Measurements from ENCODE around the gene LHFPL6. TPM values are rescaled to one million over a fixed set of nuclear protein-coding genes. Genes with fewer than 3 reads are reported as not detected.
A peak's percentile ranks its signal among the peaks of the same experiment; 100 is the strongest.

The LHFPL6 gene
- total RNA-seq, 1 experiment from 2014 or later: 8.9 TPM

- no peaks in the 10 kb centered on the region for H3K27me3 Mint-ChIP-seq (ENCODE audit: insufficient read depth, unreplicated experiment)
- ChIA-PET POLR2A (no interaction called here), CTCF (interaction anchor here (1.8 kb wide), 1 partner anchor 204 kb away, joined by 7 read pairs; no protein-coding TSS in a partner anchor)
- no peak for TF ChIP-seq CTCF (IDR thresholded peaks at IDR 0.05; ENCODE audit: unreplicated experiment)
- H3K9me3 Mint-ChIP-seq (ENCODE audit: unreplicated experiment): no peaks in the 10 kb centered on the region
- no TSS peak for BruUV-seq (replicated peaks)
- intact Hi-C loops (cut with micrococcal nuclease): loop anchor here (10.0 kb wide), 1 partner anchor 133 kb away; no protein-coding TSS in a partner anchor
- DNase-seq (ENCODE audit: unreplicated experiment): no peak
- no peak overlapping the region for H3K4me3 Mint-ChIP-seq (ENCODE audit: unreplicated experiment)
- H3K27ac Mint-ChIP-seq (ENCODE audit: low read depth, unreplicated experiment): no peak overlapping the region
- peaks cover 6% of the 10 kb centered on the region for H3K4me1 Mint-ChIP-seq (ENCODE audit: insufficient read depth, unreplicated experiment)
- H3K36me3 Mint-ChIP-seq (ENCODE audit: insufficient read depth, unreplicated experiment): no peaks in the 10 kb centered on the region
Measured at GRCh38 chr13:39407786-39408185, 195.2 kb downstream of the LHFPL6 start.

- no peak overlapping the region for H3K27ac Mint-ChIP-seq (ENCODE audit: low read depth, unreplicated experiment)
- H3K4me1 Mint-ChIP-seq (ENCODE audit: insufficient read depth, unreplicated experiment): peaks cover 6% of the 10 kb centered on the region
- POLR2A ChIA-PET: no interaction called here
- no peaks in the 10 kb centered on the region for H3K36me3 Mint-ChIP-seq (ENCODE audit: insufficient read depth, unreplicated experiment)
- BruUV-seq (replicated peaks): no TSS peak
- H3K4me3 Mint-ChIP-seq (ENCODE audit: unreplicated experiment): no peak overlapping the region
- CTCF ChIA-PET: interaction anchor here (0.6 to 0.7 kb wide), 2 partner anchors 262 to 990 kb away, joined by 3 read pairs; no protein-coding TSS in a partner anchor
- no peaks in the 10 kb centered on the region for H3K27me3 Mint-ChIP-seq (ENCODE audit: insufficient read depth, unreplicated experiment)
- intact Hi-C loops (cut with micrococcal nuclease): loop anchor here (10.0 kb wide), 1 partner anchor 132 kb away; no protein-coding TSS in a partner anchor
- DNase-seq (ENCODE audit: unreplicated experiment): no peak
- TF ChIP-seq CTCF (IDR thresholded peaks at IDR 0.05; ENCODE audit: unreplicated experiment): no peak
- H3K9me3 Mint-ChIP-seq (ENCODE audit: unreplicated experiment): no peaks in the 10 kb centered on the region
Measured at GRCh38 chr13:39407138-39407537, 195.9 kb downstream of the LHFPL6 start.

- Mint-ChIP-seq H3K9me3 (ENCODE audit: unreplicated experiment) (no peaks in the 10 kb centered on the region), H3K27ac (ENCODE audit: low read depth, unreplicated experiment) (no peak overlapping the region), H3K4me1 (ENCODE audit: insufficient read depth, unreplicated experiment) (peaks cover 6% of the 10 kb centered on the region), H3K4me3 (ENCODE audit: unreplicated experiment) (no peak overlapping the region), H3K36me3 (ENCODE audit: insufficient read depth, unreplicated experiment) (no peaks in the 10 kb centered on the region), H3K27me3 (ENCODE audit: insufficient read depth, unreplicated experiment) (no peaks in the 10 kb centered on the region)
- POLR2A ChIA-PET: no interaction called here
- BruUV-seq (replicated peaks): no TSS peak
- intact Hi-C loops (cut with micrococcal nuclease): loop anchor here (10.0 kb wide), 1 partner anchor 132 kb away; no protein-coding TSS in a partner anchor
- DNase-seq (ENCODE audit: unreplicated experiment): peak; percentile 25
- CTCF ChIA-PET: interaction anchor here (0.6 to 0.7 kb wide), 2 partner anchors 261 to 991 kb away, joined by 3 read pairs; no protein-coding TSS in a partner anchor
- TF ChIP-seq CTCF (IDR thresholded peaks at IDR 0.05; ENCODE audit: unreplicated experiment): no peak
Measured at GRCh38 chr13:39406688-39407087, 196.3 kb downstream of the LHFPL6 start.

- no peaks in the 10 kb centered on the region for H3K27me3 Mint-ChIP-seq (ENCODE audit: insufficient read depth, unreplicated experiment)
- intact Hi-C loops (cut with micrococcal nuclease): loop anchor here (10.0 kb wide), 1 partner anchor 131 kb away; no protein-coding TSS in a partner anchor
- peaks cover 6% of the 10 kb centered on the region for H3K4me1 Mint-ChIP-seq (ENCODE audit: insufficient read depth, unreplicated experiment)
- no peaks in the 10 kb centered on the region for H3K36me3 Mint-ChIP-seq (ENCODE audit: insufficient read depth, unreplicated experiment)
- no TSS peak for BruUV-seq (replicated peaks)
- ChIA-PET CTCF (interaction anchor here (0.7 to 1.0 kb wide), 5 partner anchors 199 to 522 kb away, joined by 3 to 4 read pairs (median 3); no protein-coding TSS in a partner anchor), POLR2A (interaction anchor here (0.6 to 0.7 kb wide), 2 partner anchors 12 to 17 kb away, joined by 3 to 4 read pairs; no protein-coding TSS in a partner anchor)
- H3K9me3 Mint-ChIP-seq (ENCODE audit: unreplicated experiment): no peaks in the 10 kb centered on the region
- no peak for DNase-seq (ENCODE audit: unreplicated experiment)
- H3K4me3 Mint-ChIP-seq (ENCODE audit: unreplicated experiment): no peak overlapping the region
- TF ChIP-seq CTCF (IDR thresholded peaks at IDR 0.05; ENCODE audit: unreplicated experiment): no peak
- H3K27ac Mint-ChIP-seq (ENCODE audit: low read depth, unreplicated experiment): no peak overlapping the region
Measured at GRCh38 chr13:39405596-39406205, 197.3 kb downstream of the LHFPL6 start.

Data from MCF 10A (cell line).